Amniotic stem cell (primary cell): ENCODE measurements around the gene NTN4.
"Not testable (repeated sequence)": the region's sequence is repeated elsewhere in the genome, so short reads cannot be mapped to it uniquely, and the experiment has no call there.

Experiments used
- DNase-seq: peaks from one replicate; lab custom pipeline; 2025; lab: John Stamatoyannopoulos, UW

Gene NTN4

DNA sequence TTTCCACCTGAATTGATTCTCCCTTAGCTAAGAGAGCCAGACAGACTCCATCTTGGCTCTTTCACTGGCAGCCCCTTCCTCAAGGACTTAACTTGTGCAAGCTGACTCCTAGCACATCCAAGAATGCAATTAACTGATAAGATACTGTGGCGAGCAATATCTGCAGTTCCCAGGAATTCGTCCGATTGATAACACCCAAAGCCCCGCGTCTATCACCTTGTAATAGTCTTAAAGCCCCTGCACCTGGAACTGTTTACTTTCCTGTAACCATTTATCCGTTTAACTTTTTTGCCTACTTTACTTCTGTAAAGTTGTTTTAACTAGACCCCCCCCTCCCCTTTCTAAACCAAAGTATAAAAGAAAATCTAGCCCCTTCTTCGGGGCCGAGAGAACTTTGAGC lies 44.5 kb downstream of the NTN4 start:
- DNase-seq = not testable (repeated sequence)

DNA sequence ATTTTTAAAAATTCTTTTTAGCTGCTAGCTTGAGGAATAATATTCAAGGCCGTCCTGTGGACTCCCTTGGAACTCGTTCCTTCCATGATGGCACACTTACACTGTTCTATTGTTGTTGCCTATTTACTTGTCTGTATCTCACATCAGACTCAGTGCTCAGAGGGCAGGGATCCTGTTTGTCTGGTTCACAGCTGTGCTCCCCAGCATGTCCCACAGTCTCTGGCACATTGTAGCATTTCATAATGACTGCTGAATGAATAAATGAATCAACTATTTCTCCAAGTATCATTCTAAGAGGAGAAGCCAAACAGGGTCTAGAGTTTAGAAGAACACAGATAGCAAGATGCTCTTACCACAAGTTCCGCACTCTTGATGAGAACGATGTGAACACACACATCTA lies 48.0 kb downstream of the NTN4 start:
- no peak for DNase-seq

DNA sequence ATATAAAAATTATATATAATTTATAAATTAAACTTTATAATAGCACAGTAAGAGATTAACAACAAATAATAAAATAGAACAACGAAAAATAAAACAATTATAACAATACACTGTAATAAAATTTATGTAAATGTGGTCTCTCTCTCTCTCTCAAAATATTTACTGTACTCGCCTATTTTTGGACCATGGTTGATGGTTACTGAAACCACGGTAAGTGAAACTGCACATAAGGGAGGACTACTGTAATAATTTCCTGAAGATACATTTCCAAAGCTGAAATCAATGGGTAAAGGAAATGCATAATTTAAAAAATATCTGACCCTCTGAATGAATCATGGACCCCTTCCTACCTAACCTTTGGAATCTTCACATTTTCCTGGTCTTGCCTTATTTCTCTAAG lies 48.9 kb downstream of the NTN4 start:
- DNase-seq = no peak

DNA sequence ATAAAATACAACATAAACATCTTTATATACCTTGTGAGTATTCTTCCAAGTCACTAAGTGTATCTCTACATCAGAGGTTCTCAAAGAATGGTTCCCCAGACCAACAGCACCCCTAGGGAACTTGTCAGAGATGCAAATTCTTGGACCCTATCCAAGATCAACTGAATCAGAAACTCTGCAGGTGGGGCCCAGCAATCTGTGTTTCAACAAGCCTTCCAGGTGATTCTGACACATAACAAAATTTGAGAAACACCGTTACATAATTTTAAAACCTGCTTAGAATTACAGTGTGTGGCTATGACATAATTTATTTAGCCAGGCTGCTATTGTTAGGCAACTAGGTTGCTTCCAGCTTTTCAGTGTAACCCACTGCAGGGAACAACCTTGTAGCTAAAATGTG lies 49.8 kb downstream of the NTN4 start:
- no peak for DNase-seq

DNA sequence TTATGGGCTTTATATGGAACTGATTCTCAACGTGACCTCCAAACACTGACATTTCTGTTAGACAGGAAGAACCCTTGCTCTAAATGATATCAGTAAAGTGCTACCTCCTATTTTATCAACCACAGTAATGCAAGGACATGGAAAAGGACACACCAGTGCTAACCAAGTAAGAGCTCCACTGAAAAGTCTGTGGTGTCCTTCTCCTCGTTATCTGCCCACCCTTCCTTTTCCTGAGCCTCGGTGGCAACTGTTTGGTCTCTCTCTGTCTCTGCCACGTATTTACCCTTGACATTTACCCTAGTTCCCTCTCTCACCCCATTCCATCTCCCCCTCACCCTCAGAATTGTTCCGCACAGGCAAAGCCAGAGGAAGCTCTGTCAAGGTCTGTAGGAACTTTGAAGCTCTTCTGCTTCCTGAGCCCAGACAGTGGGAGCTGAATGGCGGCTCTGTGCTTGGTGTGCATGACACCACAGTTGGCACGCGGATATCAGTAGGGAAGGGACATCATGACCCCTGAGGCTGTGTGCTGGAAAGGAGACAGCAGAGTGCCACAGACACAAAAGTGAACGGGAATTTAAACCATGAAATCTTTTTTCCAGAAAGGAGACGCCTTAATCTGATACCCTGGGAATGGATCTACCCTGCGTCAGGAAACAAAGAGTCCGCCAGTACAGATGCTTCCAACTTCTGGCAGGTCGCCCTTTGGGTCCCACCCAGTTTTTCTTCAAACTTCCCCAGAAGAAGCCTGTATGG lies 50.8 kb downstream of the NTN4 start:
- no peak for DNase-seq

DNA sequence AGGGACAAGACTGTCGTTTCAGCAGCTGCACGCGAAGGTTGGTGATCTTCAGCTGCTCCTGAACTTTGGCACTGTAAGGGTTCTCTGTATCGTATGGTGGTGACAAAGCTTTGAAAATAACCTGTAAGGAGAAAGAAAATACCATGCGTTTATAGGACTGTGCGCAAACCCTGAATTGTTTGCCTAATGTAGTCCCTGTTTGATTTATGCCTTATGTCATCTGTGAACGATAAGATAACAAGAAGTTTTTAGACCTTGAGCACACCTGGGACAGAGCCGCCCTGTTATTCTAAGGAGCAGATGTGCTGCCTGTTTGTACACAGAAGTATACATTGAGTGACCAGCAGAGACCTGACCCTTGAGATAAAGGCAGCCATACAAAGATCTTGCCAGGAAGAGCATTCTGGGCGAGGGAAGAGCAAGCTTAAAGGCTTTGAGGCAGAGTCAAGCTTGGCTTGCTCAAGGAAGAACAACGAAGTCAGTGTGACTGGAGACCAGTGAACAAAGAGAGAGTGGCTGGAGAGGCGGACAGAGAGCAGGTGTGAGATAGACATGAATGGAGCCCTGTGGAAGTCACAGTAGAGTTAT lies 52.4 kb downstream of the NTN4 start:
- no peak for DNase-seq

DNA sequence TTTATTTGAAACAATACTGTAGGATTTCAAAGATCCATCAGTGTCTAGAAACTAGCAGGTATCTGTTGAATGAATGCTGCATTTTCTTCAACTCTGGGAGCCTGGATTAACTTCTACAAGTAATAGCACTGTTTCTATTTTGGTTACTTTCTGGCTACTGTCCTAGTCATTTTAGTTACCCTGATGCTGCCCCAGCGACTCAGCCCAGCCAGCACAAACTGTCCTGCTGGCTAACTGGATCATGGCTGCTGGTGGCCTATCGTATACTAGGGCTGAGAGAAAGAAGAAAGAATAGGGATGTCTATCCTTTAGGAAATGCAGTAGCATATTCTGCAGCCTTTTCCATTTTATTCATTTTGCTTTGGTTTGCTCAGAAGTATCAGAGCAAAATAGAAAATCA lies 53.9 kb downstream of the NTN4 start:
- no peak for DNase-seq

DNA sequence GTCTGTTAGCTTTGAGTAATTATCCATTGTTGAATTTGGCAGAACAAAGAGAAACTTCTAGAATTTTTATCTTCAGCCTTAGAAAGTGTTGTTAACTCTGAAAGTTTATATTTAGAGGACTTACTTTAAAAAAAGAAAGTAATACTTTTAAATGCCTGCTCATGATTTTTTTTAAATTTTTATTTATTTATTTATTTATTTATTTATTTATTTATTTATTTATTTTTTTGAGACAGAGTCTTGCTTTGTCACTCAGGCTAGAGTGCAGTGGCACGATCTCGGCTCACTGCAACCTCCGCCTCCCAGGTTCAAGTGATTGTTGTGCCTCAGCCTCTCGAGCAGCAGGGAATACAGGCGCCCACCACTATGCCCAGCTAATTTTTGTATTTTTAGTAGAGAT lies 54.8 kb downstream of the NTN4 start:
- not testable (repeated sequence) for DNase-seq

DNA sequence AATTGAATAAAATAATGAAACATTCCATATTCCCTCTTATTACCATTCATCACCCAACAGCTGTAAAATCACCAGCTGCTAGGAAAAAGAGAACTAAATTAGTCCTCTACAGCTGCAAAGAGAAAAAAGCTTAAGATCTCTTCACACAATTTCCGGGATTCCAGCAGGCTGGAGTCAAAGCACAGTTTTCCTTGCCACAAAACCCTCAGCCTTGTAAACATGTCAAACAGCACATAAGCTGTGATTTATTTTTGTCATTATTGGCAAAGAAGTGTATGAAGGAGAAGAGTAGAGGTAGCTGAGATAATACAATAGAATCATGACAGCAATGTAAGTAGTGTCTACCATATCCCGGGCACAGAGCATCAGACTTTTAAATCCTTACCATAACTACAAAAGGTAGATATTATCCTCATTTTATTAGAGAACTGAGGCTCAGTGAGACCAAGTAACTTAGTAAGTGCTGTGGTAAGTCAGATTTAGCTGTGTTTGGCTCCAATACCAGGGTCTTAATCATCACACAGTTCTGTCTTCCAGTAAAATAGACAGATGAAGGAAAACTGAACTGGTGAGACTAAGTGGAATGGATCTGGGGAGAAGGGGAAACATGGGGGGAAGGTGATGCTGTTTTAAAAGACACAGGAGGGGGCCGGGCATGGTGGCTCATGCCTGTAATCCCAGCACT lies 57.3 kb downstream of the NTN4 start:
- DNase-seq = no peak

DNA sequence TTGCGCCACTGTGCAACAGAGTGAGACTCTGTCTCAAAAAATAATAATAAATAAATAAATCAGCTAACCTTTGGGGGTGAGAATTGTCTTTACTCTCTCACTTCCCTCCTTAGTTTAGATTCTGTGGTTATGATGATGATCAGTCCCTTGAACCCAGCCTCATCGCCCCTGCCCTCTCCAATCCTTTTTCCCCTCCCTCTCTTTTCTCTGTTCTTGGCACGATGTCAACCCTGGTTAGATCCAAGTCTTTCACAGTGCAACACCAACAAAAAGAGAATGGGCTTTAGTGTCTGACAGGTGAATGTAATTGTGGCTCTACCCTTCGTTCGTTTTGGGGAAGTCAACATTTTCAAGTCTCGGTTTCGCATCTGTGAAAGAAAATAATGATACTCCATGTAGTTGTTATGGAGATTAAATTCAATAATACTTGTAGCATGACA lies 59.0 kb downstream of the NTN4 start:
- no peak for DNase-seq

DNA sequence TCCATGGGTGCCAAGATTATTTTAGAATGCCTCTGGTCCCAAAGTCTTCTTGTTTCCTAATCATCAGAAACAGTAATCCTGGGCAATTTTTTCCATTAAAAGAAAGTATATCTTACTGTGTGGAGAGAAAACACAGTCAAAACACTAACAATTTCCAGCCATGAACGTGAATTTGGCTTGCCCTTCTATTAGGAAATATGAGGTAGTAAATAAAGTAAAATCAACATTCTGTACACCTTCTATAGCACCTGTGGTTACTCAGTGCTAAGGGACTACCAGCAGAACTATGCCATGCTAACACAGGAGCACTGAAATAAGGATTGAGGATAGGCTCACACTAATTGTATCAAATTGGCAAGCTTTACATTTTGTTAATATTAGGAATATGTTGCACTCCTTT lies 60.1 kb downstream of the NTN4 start:
- DNase-seq = no peak

DNA sequence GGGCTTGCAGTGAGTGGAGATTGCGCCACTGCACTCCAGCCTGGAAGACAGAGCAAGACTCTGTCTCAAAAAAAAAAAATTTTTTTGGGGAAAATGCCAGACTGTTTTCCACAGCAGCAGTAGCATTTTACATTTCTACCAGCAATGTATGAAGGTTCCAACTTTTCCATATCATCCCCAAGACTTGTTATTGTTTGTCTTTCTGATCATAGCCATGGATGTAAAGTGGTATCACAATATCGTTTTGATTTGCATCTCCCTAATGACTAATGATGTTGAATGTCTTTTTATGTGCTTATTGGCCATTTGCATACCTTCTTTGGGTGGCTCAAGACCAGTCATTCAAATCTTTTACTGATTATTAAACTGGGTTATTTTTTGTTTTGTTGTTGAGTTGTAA lies 63.7 kb downstream of the NTN4 start:
- no peak for DNase-seq

DNA sequence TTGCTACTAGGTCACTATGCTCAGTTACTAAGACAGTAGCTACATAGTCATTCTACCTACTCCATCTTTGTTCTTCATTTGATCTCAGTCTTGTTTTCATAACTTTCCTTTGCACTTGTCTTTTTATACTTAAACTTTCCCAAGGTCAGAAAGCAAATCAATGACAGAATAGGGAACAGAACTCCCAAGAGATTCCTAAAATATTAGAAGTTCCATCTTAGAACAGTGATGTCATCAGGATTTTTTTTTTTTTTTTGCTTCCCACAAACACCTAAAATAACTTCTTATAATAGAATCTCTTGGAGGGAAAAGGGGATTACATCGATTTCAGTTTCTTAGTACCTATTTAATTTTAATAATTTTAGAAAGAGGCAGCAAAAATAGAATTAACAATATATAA lies 65.8 kb downstream of the NTN4 start:
- DNase-seq = no peak

DNA sequence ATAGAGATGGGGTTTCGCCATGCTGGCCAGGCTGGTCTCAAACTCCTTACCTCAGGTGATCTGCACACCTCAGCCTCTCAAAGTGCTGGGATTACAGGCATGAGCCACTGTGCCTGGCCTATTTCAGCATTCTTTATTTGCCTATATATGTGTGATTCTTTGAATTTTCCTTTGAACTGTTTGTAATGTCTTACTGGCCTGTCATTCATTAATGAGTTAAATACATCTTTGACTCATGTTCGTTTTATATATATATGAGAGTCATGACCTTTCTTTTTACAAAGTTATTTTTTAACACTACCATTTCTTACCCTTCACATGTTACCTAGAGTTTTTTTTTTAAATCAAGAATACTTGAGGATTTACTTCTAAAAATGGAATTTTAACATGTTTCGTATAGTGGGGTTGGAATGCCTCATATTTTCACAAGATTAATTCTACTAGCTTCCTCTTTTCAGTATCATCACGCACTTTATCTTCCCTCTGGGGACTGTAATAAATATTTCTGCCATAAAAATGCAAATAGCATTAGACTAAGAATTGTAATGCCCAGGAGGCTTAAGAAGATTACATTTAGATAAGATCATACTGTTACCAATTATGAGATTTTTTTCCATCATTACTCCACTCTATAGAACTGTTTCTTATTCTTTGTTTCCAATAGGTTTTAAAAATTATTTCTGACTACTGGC lies 66.7 kb downstream of the NTN4 start:
- DNase-seq = no peak

DNA sequence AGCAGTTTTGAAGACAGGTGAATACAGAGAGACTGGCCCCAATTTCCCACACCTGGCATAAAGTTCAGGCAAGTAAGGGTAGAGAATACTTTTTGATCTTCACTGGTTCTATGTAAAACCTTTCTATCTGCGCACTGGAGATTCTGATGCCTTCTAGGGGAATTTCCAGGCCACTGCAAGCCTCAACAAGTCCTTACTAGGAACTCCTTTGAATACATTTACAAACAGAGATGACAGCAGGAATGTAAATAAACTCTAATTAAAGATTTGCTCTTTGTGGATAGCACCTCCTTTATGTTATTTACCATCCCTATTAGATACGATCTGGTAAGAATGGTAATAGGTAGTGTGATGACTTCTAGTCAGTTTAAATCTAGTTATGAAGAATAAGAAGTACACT lies 69.2 kb downstream of the NTN4 start:
- no peak for DNase-seq

DNA sequence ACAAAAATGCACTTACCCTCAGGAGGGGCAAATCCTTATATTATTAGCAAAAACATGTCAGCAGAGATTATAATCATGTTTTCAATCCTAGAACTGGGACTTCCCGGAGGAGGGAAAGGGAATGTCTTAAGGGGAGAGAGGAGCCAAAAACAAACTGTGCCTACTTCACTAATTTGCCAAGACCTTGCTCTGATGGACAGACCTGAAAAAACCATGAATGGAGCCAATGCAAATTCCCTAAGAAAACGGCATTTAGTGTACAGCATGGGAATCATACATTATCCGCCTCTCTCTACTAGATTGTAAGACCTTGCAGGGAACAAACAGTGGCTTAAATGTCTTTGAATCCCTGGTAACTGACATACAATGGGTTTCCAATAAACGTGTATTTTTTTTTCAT lies 70.4 kb downstream of the NTN4 start:
- DNase-seq = no peak

DNA sequence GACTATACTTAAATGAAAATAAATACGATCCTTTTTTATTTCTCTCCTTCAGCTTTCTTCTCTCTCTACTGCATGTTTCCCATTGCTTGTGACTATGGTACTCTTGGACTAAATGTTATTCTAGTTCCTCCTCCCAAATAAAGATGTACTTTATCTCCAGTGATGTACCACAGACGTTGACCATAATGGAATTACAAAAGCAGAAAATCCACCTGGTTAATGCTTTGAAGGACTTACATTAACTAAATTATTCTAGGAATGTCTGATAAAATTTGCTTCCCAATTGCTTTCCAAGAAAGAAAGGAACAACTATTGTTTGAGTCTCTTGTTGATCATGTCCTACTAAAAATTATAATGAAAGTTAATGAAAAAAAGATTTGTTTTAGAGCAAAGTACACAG lies 71.8 kb downstream of the NTN4 start:
- no peak for DNase-seq

DNA sequence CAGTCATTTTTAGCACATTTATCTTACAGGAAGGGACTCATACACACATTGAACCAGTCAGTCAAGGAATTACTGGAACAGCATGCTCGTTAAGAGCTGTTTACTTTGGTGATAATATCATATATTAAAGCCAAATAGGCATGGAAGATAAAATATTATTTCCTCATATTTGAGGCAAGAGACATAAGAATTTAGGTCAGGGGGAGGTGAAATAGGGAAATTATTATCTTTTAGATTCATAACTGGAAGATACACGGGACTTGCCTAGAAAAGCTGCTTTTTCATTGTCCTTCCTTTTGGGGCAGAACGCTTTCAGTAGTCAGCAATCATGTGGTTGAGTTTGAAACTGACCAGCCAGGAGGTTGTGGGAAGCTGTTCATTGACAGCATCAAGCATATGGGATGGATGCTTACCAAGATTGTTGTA lies 72.5 kb downstream of the NTN4 start:
- no peak for DNase-seq

DNA sequence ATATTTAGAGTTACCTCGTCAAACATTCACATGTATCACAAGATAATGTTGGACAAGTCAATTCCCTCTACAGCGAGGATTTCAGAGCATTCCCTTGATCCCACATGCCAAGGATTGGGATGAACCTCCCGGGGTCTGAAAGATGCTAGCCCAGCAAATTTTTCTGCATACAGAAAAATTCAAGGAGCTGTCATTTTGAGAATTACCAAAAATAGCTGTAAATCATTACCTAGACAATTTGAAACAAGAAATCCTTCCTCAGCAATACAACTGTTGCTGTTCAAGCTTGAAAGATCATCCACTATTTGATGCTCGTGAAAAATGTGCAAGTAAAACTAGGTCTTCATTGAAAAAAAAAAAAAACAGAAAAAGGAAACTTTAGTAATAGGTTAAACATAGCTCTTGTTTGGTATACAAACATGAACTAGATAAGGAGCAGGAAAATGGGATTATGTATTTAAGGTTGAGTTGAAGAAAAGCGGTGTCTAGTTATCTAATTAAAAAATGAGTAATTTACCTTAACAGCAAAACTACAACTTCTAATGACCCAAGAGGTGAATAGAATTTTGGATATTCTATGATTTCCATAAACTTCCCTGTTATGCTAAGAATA lies 73.1 kb downstream of the NTN4 start:
- no peak for DNase-seq

DNA sequence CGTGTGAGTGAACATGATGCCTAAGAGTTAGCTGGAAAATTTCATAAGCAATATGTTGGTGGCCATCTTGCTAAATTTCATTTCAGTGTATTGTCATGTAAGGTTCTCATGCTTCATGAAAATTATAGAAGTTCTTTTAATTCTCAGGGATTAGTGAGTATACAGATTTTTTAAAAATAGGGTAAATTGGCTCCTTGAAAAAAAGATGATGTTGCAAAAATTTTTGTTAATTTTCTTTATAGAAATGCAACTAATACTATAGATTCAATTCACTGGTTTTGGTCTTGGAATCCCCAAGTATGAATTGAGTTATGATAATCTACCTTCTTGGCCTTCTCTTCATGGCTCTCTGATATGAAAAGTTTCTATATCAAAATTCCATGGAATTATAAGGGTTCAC lies 75.4 kb downstream of the NTN4 start:
- no peak for DNase-seq

DNA sequence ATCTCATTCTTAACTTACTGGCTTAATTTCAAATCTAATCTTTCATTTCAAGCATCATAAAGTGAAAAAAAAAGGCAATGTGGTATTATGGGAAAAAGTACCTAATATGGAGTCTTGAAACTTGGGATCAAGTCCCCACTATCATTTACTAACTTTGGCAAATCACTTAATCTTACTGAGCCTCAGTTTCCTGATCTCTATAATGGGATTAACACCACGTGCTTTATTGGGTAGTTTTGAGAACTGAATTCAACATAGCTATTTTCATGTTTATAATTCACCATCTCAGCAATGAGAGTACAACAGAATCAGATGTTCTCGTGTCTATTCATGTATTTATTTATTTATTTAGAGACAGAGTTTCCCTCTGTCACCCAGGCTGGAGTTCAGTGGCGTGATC lies 78.3 kb downstream of the NTN4 start:
- DNase-seq = no peak

DNA sequence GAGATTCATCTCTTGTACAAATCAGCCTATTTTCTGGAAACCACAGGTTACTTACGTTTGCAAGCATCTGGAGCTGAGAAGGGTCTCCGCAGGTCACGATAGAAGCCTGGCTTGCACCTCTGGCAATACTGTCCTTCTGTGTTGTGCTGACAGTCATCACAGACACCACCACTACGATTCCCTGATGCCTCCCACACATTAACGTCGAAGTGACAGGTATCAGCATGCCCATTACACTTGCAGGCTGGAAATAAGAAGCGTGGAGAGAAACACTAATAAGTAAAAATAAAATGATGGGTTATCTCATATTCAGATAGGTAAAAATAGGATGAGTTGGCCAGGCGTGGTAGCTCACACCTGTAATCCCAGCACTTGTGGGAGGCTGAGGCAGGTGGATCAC lies 80.2 kb downstream of the NTN4 start:
- DNase-seq = no peak
